Breast epithelium (tissue), 4 donors: Measurements from ENCODE around the gene HIPK1. TPM values are rescaled to one million over a fixed set of nuclear protein-coding genes. Genes with fewer than 3 reads are reported as not detected.
A peak's percentile ranks its signal among the peaks of the same experiment; 100 is the strongest.

ENCODE experiments used
- DNase-seq, 2 donors: peaks; one replicate each; pipeline ENCODE4 v3.0.0-alpha.2; 2019; ENCODE audit warnings: low spot score in 2 of 2
- H3K27ac ChIP-seq, 2 donors: fragments of 200-600 bp; sonication (generic) in 1 of 2; one replicate each; pipeline ENCODE4 v1.5.1; 2016 to 2019; ENCODE audit warnings: mild to moderate bottlenecking in 1 of 2
- H3K27me3 ChIP-seq, 2 donors: fragments of 200-600 bp; sonication (generic) in 1 of 2; one replicate each; pipeline versions ENCODE4 v1.5.1 to v1.6.0; 2017 to 2019; ENCODE audit warnings: control low read depth in 1 of 2, mild to moderate bottlenecking in 1 of 2
- H3K36me3 ChIP-seq: fragments of 200-600 bp; one replicate; pipeline ENCODE4 v1.5.1; 2019
- H3K4me1 ChIP-seq, 2 donors: fragments of 200-600 bp; sonication (generic); one replicate each; pipeline ENCODE4 v1.5.1; 2016 to 2019; ENCODE audit warnings: control low read depth in 1 of 2
- H3K4me3 ChIP-seq, 3 donors: fragments of 200-600 bp; sonication (generic); 1 replicate in 2 of 3; 2 replicates in 1 of 3; pipeline ENCODE4 v1.5.1; 2016 to 2019; ENCODE audit warnings: mild to moderate bottlenecking in 3 of 3, moderate library complexity in 2 of 3
- H3K9me3 ChIP-seq, 2 donors: fragments of 200-600 bp; sonication (generic) in 1 of 2; one replicate each; pipeline ENCODE4 v1.5.1; 2016 to 2019; ENCODE audit warnings: control low read depth in 1 of 2
- CTCF ChIP-seq, 3 donors: fragments of 450-650 bp; IDR thresholded peaks; one replicate each; pipeline ENCODE4 v1.5.1; 2016 to 2017; ENCODE audit warnings: antibody characterized with exemption in 3 of 3, mild to moderate bottlenecking in 3 of 3, moderate library complexity in 3 of 3
- POLR2A ChIP-seq: fragments of 450-650 bp; IDR thresholded peaks from one replicate; pipeline ENCODE4 v1.6.1; 2016; ENCODE audit warnings: antibody characterized with exemption, mild to moderate bottlenecking, moderate library complexity
- POLR2AphosphoS5 ChIP-seq, 3 donors: sonication (generic); formaldehyde crosslinking; IDR thresholded peaks; one replicate each; pipeline ENCODE4 v1.6.1; 2017; ENCODE audit warnings: antibody characterized with exemption in 3 of 3
- intact Hi-C: fragments of 100-400 bp; cut with DNase I; formaldehyde crosslinking; loops from one replicate; pipeline ENCODE4 v1.15.1; 2023; ENCODE audit warnings: low total_unique reads
- total RNA-seq, 3 donors: library from RNA; depleted of rRNA; stranded (reverse); fragments of >200 nt; gene quantifications; one replicate each; pipeline ENCODE4 v1.1.0, GENCODE V29; 2016

The HIPK1 gene
- 10 to 100 TPM; 46.9 to 66.2 (median 57.8) TPM for total RNA-seq

GRCh38 chr1:113928941-113929749 lies at the start of gene HIPK1:
Gene HIPK1 (plus strand): TSS chr1:113929324.
- Histone ChIP-seq H3K27ac (peak within 1 kb of the TSS; percentile 88 to 97), H3K27me3 (no peaks in the 10 kb centered on the region), H3K4me1 (no peaks in the 10 kb centered on the region), H3K36me3 (no peaks in the 10 kb centered on the region), H3K4me3 (peak within 1 kb of the TSS; percentile 71 to 87 (median 84)), H3K9me3 (no peaks in the 10 kb centered on the region)
- DNase-seq, result peak; percentile 87 to 92
- intact Hi-C loops, result loop anchor here (1.0 kb wide), 1 partner anchor 24 kb away; the partner anchor contains the start of gene DCLRE1B
- TF ChIP-seq POLR2AphosphoS5 (IDR thresholded peaks at IDR 0.05) (peak; percentile 76 to 95 (median 86)), POLR2A (peak; percentile 49), CTCF (IDR thresholded peaks at IDR 0.05) (peak in 2 of 3 donors; percentile 22 to 40)

- no peak overlapping the region for H3K4me3 ChIP-seq
- no peaks in the 10 kb centered on the region for H3K9me3 ChIP-seq
- TF ChIP-seq POLR2AphosphoS5 (IDR thresholded peaks at IDR 0.05), result no peak
- no peak for TF ChIP-seq POLR2A
- no peak for TF ChIP-seq CTCF (IDR thresholded peaks at IDR 0.05)
- H3K27ac ChIP-seq, result no peak overlapping the region
- H3K36me3 ChIP-seq, result no peaks in the 10 kb centered on the region
- H3K4me1 ChIP-seq, result no peaks in the 10 kb centered on the region
- intact Hi-C loops, result no loop called here
- no peaks in the 10 kb centered on the region for H3K27me3 ChIP-seq
- DNase-seq, result no peak
Observed at GRCh38 chr1:113879739-113880038, 49.4 kb upstream of the HIPK1 start.

GRCh38 chr1:113881661-113882060 lies 47.5 kb upstream of the HIPK1 start:
- Histone ChIP-seq H3K4me1 (no peaks in the 10 kb centered on the region), H3K27ac (no peak overlapping the region), H3K4me3 (no peak overlapping the region), H3K9me3 (no peaks in the 10 kb centered on the region), H3K27me3 (no peaks in the 10 kb centered on the region), H3K36me3 (no peaks in the 10 kb centered on the region)
- intact Hi-C loops, result no loop called here
- no peak for DNase-seq
- no peak for TF ChIP-seq CTCF (IDR thresholded peaks at IDR 0.05)

GRCh38 chr1:113886417-113887401 lies 42.4 kb upstream of the HIPK1 start:
- DNase-seq, result no peak
- no peak for TF ChIP-seq POLR2AphosphoS5 (IDR thresholded peaks at IDR 0.05)
- TF ChIP-seq CTCF (IDR thresholded peaks at IDR 0.05), result no peak
- no peak for TF ChIP-seq POLR2A
- H3K27me3 ChIP-seq, result no peaks in the 10 kb centered on the region
- no peak overlapping the region for H3K4me3 ChIP-seq
- no peak overlapping the region for H3K27ac ChIP-seq
- intact Hi-C loops, result no loop called here
- no peaks in the 10 kb centered on the region for H3K36me3 ChIP-seq
- H3K9me3 ChIP-seq, result no peaks in the 10 kb centered on the region
- H3K4me1 ChIP-seq, result no peaks in the 10 kb centered on the region
